C4-2B (cell line): ENCODE data around the gene ZNF780A.

Experiments
- CTCF ChIP-seq: fragments of 450-650 bp; conservative IDR thresholded peaks from 2 replicates; pipeline ENCODE4 v1.5.1; 2017; ENCODE audit warnings: mild to moderate bottlenecking
- ZFX ChIP-seq: fragments of 450-650 bp; IDR thresholded peaks from 2 replicates; pipeline ENCODE4 v1.6.1; 2017

GRCh38 chr19:40090241-40091204 is at the start of gene ZNF780A:
- TF ChIP-seq CTCF, result no peak
- no peak for TF ChIP-seq ZFX
